Endothelial cell of umbilical vein (primary cell): ENCODE data around the gene CTNNB1.

Experiments
- POLR2A ChIP-seq: IDR thresholded peaks from 2 replicates; pipeline ENCODE4 v1.6.1; 2012; ENCODE audit warnings: low read depth, mild to moderate bottlenecking, control low read depth, low read length
- POLR2AphosphoS5 ChIP-seq: IDR thresholded peaks from 2 replicates; pipeline ENCODE4 v1.6.1; 2012; ENCODE audit warnings: low read depth, mild to moderate bottlenecking, control low read depth, low read length, moderate library complexity; ENCODE audit not compliant: insufficient read depth
- TF ChIP-seq, protein P1 (sequence below), 2 donors: IDR thresholded peaks; 1 replicate in 1 of 2; 2 replicates in 1 of 2; pipeline ENCODE4 v1.5.1; 2011; ENCODE audit warnings: low read length in 2 of 2, mild to moderate bottlenecking in 2 of 2, moderate library complexity in 2 of 2, control low read depth in 1 of 2, inconsistent platforms in 1 of 2, low read depth in 1 of 2; ENCODE audit not compliant: insufficient read depth in 1 of 2; ENCODE audit errors: extremely low read depth in 1 of 2

DNA sequence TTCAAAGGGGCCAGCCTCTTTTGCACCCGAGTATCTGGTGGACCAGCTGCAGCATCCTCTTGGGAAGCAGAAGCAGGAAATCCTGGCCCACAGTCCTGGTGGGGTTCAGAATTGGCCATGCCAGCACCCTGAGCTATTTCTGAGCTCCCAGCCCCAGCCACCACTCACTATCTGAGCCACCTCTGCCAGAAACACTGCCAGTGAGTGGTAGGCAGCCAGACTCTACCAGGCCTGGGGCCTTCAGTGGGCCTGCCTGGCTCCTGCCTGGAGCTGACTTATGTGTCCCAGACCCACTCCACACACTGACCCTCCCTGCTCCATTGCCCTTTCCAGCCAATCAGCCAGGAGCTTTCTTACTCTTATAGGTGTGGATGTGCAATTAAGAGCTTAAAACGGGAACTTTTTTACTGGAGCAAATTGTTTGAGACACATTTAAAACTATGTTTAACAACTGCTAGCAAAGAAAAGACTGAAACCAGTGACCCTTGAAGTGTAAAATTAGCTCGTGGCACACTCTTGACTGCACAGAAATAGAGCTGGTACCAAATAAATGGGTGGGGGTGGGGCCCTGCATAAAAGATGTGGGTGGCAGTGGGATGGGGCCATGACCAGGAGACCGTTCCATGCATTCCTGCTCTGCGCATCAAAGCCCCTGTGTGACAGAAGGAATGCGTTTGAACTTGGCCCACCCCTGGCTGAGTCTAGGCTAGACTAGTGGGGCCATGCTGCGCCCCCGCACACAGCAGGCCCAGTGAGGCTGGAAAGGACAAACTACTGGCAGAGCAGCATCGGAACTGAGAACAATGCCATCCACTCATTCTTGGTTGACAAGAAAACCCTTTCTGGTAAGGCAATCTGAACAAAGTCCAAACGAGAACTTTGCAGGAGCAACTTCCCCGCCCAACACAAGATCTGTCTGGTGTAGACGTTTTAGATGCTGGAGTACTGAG is 48.0 kb downstream of the CTNNB1 start:
- TF ChIP-seq POLR2A (no peak), POLR2AphosphoS5 (no peak)
- TF ChIP-seq, protein P1, sequence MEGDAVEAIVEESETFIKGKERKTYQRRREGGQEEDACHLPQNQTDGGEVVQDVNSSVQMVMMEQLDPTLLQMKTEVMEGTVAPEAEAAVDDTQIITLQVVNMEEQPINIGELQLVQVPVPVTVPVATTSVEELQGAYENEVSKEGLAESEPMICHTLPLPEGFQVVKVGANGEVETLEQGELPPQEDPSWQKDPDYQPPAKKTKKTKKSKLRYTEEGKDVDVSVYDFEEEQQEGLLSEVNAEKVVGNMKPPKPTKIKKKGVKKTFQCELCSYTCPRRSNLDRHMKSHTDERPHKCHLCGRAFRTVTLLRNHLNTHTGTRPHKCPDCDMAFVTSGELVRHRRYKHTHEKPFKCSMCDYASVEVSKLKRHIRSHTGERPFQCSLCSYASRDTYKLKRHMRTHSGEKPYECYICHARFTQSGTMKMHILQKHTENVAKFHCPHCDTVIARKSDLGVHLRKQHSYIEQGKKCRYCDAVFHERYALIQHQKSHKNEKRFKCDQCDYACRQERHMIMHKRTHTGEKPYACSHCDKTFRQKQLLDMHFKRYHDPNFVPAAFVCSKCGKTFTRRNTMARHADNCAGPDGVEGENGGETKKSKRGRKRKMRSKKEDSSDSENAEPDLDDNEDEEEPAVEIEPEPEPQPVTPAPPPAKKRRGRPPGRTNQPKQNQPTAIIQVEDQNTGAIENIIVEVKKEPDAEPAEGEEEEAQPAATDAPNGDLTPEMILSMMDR (IDR thresholded peaks at IDR 0.05; ENCODE audit: extremely low read depth in 1 of 2, insufficient read depth in 1 of 2, low read depth in 1 of 2, low read length in 2 of 2) = no peak
